ENCODE results near the gene ZNF106. TPM values are rescaled to one million over a fixed set of nuclear protein-coding genes. Genes with fewer than 3 reads are reported as not detected.

The ZNF106 gene
- total and polyA plus RNA-seq, 7 donors, result 10.9 to 107 (median 69.4) TPM

DNA sequence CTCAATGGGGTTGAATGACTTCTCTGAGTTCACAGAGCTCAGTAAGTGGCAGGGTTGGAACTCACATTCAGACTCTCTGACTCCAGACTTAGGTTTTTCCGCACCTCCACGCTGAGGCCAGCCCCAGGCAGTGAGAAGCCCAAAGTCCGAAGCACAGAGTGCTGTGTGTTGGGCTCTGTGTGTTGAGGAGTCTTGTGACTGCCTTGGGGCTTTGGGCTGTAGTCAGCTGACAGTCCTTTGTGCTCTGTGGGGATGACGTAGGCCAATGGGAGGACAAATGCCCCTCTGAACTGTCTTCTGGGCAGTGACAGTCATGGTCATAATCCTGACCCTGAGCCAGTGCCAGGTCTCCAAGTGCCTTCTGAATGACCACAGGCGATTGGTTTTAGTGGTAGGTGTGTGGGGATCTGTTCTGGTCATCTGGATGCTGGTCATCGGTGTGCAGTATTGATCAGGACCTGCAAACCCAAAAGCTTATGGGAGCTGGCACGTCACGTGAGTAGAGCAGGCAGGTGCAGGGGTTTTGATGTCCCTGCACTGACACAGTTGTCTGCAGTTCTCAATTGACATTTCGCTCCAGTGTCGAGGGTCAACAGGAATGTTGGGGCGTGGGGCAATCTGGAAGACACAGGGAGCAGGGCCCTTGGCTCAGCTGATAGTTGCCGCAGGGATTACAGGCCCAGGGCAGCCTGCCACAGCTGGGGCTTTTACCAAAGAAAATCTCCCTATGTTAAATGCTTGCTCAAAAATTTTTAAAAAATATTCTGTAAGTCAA, 86.3 kb downstream of the ZNF106 start:
- Histone ChIP-seq H3K4me1 (no peaks in the 10 kb centered on the region), H3K27me3 (no peaks in the 10 kb centered on the region), H3K4me3 (no peak overlapping the region), H3K27ac (no peak overlapping the region), H3K9me3 (no peaks in the 10 kb centered on the region), H3K36me3 (peaks cover 0 to 17% (median 0%) of the 10 kb centered on the region in 4 donors)
- 84 to 92% methylated on average over 12 of the region's 12 CpGs for WGBS, 2 donors
- intact Hi-C loops (cut with DNase I), result no loop called here
- TF ChIP-seq POLR2A (IDR thresholded peaks at IDR 0.05) (no peak), POLR2AphosphoS5 (IDR thresholded peaks at IDR 0.05) (no peak), EP300 (IDR thresholded peaks at IDR 0.05) (no peak)
- TF ChIP-seq, protein P1, sequence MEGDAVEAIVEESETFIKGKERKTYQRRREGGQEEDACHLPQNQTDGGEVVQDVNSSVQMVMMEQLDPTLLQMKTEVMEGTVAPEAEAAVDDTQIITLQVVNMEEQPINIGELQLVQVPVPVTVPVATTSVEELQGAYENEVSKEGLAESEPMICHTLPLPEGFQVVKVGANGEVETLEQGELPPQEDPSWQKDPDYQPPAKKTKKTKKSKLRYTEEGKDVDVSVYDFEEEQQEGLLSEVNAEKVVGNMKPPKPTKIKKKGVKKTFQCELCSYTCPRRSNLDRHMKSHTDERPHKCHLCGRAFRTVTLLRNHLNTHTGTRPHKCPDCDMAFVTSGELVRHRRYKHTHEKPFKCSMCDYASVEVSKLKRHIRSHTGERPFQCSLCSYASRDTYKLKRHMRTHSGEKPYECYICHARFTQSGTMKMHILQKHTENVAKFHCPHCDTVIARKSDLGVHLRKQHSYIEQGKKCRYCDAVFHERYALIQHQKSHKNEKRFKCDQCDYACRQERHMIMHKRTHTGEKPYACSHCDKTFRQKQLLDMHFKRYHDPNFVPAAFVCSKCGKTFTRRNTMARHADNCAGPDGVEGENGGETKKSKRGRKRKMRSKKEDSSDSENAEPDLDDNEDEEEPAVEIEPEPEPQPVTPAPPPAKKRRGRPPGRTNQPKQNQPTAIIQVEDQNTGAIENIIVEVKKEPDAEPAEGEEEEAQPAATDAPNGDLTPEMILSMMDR (IDR thresholded peaks at IDR 0.05), result no peak
- no peak for DNase-seq

DNA sequence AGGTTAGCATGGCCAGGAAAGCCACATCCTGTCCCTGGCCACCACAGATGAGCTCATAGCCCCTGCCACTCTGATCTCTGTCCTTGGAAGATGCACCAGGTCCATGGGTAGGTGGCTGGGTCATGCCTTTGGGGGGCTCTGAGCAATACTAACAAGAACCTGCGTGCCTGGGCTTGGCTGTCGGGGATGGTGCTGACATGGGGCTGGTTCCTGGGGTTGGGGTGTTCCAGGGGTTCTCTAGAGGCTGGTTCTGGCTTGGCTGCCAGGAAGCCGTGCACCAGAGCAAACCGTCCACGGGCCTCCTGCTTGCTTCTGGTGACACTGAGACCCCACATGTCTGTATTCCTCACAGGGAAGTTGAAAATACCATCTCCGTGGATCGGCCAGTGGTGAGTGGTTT, 87.6 kb downstream of the ZNF106 start:
- H3K9me3 ChIP-seq, result no peaks in the 10 kb centered on the region
- H3K4me1 ChIP-seq, result no peaks in the 10 kb centered on the region
- no peak overlapping the region for H3K27ac ChIP-seq
- intact Hi-C loops (cut with DNase I), result no loop called here
- H3K36me3 ChIP-seq, result peaks cover 0 to 20% (median 0%) of the 10 kb centered on the region in 4 donors
- no peak for DNase-seq
- WGBS, 2 donors, result 95 to 97% methylated on average over 7 of the region's 7 CpGs
- no peak overlapping the region for H3K4me3 ChIP-seq
- no peaks in the 10 kb centered on the region for H3K27me3 ChIP-seq
- TF ChIP-seq POLR2AphosphoS5 (IDR thresholded peaks at IDR 0.05), result no peak
- no peak for TF ChIP-seq POLR2A (IDR thresholded peaks at IDR 0.05)
- TF ChIP-seq, protein P1 (IDR thresholded peaks at IDR 0.05), result no peak
- no peak for TF ChIP-seq EP300 (IDR thresholded peaks at IDR 0.05)

DNA sequence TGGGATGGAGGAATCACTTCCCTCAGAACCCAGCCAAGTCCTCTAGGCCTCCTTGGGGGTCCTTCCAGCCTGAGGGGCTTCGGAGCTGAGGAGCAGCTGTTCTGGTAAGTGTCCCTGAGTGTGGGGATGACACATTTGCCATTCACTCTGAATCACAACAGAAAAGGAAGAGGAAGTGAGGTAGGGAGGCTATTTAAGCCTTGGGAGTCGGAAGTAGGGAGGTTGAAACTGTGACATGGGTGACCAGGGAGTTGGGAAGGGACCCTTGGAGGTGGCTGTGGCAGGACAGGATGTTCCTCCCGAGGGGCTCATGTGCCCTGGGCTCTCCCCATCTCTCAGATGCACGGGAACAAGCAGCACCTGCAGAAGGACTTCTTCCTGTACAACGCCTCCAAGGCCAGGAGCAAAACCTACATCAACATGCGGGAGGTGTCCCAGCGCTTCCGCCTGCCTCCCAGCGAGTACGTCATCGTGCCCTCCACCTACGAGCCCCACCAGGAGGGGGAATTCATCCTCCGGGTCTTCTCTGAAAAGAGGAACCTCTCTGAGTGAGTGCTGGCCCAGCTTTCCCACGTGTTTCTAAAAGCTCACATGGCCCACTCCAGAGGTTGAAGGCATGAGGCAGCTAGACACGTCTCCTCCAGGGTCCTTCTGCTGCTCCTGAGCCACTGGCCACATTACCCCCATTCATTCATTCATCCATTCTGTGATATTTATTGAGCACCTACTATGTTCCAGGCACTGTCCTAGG, 88.3 kb downstream of the ZNF106 start:
- H3K9me3 ChIP-seq, result no peaks in the 10 kb centered on the region
- H3K36me3 ChIP-seq, result peaks cover 0 to 20% (median 0%) of the 10 kb centered on the region in 4 donors
- H3K4me3 ChIP-seq, result no peak overlapping the region
- no peak overlapping the region for H3K27ac ChIP-seq
- no peaks in the 10 kb centered on the region for H3K27me3 ChIP-seq
- DNase-seq, result no peak
- 86 to 94% methylated on average over 15 of the region's 15 CpGs for WGBS, 2 donors
- intact Hi-C loops (cut with DNase I), result no loop called here
- TF ChIP-seq, protein P1 (IDR thresholded peaks at IDR 0.05), result no peak
- no peak for TF ChIP-seq EP300 (IDR thresholded peaks at IDR 0.05)
- no peak for TF ChIP-seq POLR2AphosphoS5 (IDR thresholded peaks at IDR 0.05)
- TF ChIP-seq POLR2A (IDR thresholded peaks at IDR 0.05), result no peak
- no peaks in the 10 kb centered on the region for H3K4me1 ChIP-seq

DNA sequence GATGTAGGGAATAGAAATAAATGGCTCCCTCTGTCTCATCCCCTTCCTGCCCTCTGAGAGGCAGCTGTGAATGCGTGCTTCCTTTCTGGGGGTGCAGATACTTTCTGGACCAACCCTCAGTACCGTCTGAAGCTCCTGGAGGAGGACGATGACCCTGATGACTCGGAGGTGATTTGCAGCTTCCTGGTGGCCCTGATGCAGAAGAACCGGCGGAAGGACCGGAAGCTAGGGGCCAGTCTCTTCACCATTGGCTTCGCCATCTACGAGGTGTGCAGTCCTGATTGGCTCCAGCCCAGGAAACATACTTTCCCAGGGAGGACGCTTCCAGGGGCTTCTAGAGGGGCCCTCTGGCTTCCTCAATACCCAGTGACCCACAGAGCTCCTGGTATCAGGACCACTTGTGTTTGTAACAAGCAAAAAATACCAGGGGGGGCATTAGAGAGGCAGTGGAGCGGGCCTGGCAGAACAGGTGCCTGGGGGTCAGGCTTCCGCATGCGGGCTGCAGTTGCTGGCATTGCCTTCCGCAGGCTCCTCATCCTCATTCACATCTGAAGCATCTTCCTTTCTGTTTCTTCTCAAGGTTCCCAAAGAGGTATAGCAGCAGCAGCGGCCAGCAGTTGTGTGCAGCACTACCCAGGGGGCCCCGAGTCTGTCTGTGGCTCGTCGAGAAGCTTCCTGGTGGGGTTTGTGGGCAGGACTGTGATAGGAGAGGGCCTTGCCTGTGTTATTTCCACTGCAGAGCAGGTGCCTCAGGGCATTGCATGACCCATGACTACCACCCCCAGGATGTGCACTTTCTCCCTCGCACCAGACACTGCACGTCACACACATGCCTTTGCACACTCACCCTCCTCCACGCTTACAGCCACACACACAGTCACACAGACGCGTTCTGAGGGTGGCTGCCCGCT, 89.1 kb downstream of the ZNF106 start:
- no peaks in the 10 kb centered on the region for H3K27me3 ChIP-seq
- no peaks in the 10 kb centered on the region for H3K4me1 ChIP-seq
- intact Hi-C loops (cut with DNase I), result no loop called here
- TF ChIP-seq POLR2AphosphoS5 (IDR thresholded peaks at IDR 0.05), result no peak
- no peak for TF ChIP-seq POLR2A (IDR thresholded peaks at IDR 0.05)
- H3K36me3 ChIP-seq, result peaks cover 0 to 20% (median 0%) of the 10 kb centered on the region in 4 donors
- DNase-seq, result no peak
- no peak overlapping the region for H3K27ac ChIP-seq
- H3K9me3 ChIP-seq, result no peaks in the 10 kb centered on the region
- no peak overlapping the region for H3K4me3 ChIP-seq
- WGBS, 2 donors, result 73 to 92% methylated on average over 24 of the region's 24 CpGs

All from sigmoid colon (tissue), 7 donors.